OCI-LY3 (cell line): ENCODE measurements around the gene GOSR1.

Source experiments
- H2AFZ ChIP-seq: fragments of 200-600, 300-600 bp; shearing (Covaris generic); 2 replicates; pipeline ENCODE4 v1.6.0; 2014; ENCODE audit warnings: antibody characterized with exemption, low read depth, low read length
- H3K27ac ChIP-seq: fragments of 200-600, 300-600 bp; sonication (generic); 2 replicates; pipeline ENCODE4 v1.5.1; 2014; ENCODE audit warnings: mild to moderate bottlenecking, low read length, moderate library complexity, mixed read lengths
- H3K27me3 ChIP-seq: fragments of 200-600, 300-600 bp; sonication (generic); 2 replicates; pipeline ENCODE4 v1.6.1; 2014; ENCODE audit warnings: low read depth, low read length, mixed read lengths
- H3K36me3 ChIP-seq: fragments of 200-600, 300-600 bp; sonication (generic); replicated peaks from 2 replicates; pipeline ENCODE3; 2014; ENCODE audit warnings: low read depth, low read length, mixed read lengths
- H3K4me1 ChIP-seq: fragments of 300-600, 200-600 bp; sonication (generic); 2 replicates; pipeline ENCODE4 v1.6.1; 2014; ENCODE audit warnings: low read length, mixed read lengths
- H3K4me2 ChIP-seq: fragments of 200-600, 300-600 bp; sonication (generic); 2 replicates; pipeline ENCODE4 v1.6.1; 2014; ENCODE audit warnings: low read length, mixed read lengths
- H3K4me3 ChIP-seq: fragments of 300-600, 200-600 bp; sonication (generic); 2 replicates; pipeline ENCODE4 v1.5.1; 2014; ENCODE audit warnings: antibody characterized with exemption, mild to moderate bottlenecking, low read length, moderate library complexity
- H3K79me2 ChIP-seq: fragments of 300-600, 200-600 bp; shearing (Covaris generic); 2 replicates; pipeline ENCODE4 v1.6.1; 2014; ENCODE audit warnings: mild to moderate bottlenecking, low read length, mixed read lengths
- H3K9ac ChIP-seq: fragments of 300-600, 200-600 bp; shearing (Covaris generic); 2 replicates; pipeline ENCODE4 v1.6.0; 2014; ENCODE audit warnings: mild to moderate bottlenecking, low read length, moderate library complexity
- H3K9me3 ChIP-seq: fragments of 200-600, 300-600 bp; shearing (Covaris generic); 2 replicates; pipeline ENCODE4 v1.6.1; 2014; ENCODE audit warnings: low read length, mixed read lengths; ENCODE audit not compliant: insufficient read depth
- H4K20me1 ChIP-seq: fragments of 200-600, 300-600 bp; sonication (generic); 2 replicates; pipeline ENCODE4 v1.6.1; 2016; ENCODE audit warnings: low read length, mixed read lengths; ENCODE audit not compliant: insufficient read depth
- CTCF ChIP-seq: fragments of 200-600, 300-600 bp; sonication (generic); IDR thresholded peaks from 2 replicates; pipeline ENCODE4 v1.5.1; 2014; ENCODE audit warnings: antibody characterized with exemption, low read length, low read depth
- EZH2phosphoT487 ChIP-seq: fragments of 200-600 bp; shearing (Covaris generic); IDR thresholded peaks from 2 replicates; pipeline ENCODE4 v1.6.1; 2018; ENCODE audit warnings: antibody characterized with exemption, mixed run types, low read depth

GOSR1 gene

GRCh38 chr17:30477083-30477773, at the start of gene GOSR1:
Gene GOSR1 (plus strand): TSS chr17:30477408. CDS start chr17:30477434, 26 bp downstream.
- no peaks in the 10 kb centered on the region for H3K9me3 ChIP-seq
- no peak for TF ChIP-seq EZH2phosphoT487
- TF ChIP-seq CTCF: peak; percentile 73
- peaks cover 13% of the 10 kb centered on the region for H3K36me3 ChIP-seq
- peaks cover 13% of the 10 kb centered on the region for H3K4me1 ChIP-seq
- peaks cover 28% of the 10 kb centered on the region for H3K79me2 ChIP-seq
- peak within 1 kb of the TSS; percentile 95 for H3K4me2 ChIP-seq
- H3K27me3 ChIP-seq: 0 out of 2 replicates have a peak, but pooled peaks cover 3% of the 10 kb centered on the region
- no peaks in the 10 kb centered on the region for H4K20me1 ChIP-seq
- H3K9ac ChIP-seq: peak within 1 kb of the TSS; percentile 95
- peak within 1 kb of the TSS; percentile 54 for H3K27ac ChIP-seq
- H3K4me3 ChIP-seq: peak within 1 kb of the TSS; percentile 95
- peak within 1 kb of the TSS; percentile 98 for H2AFZ ChIP-seq

- no peak overlapping the region for H2AFZ ChIP-seq
These were observed 49.6 kb upstream of the GOSR1 start for GRCh38 chr17:30427611-30428010.

DNA sequence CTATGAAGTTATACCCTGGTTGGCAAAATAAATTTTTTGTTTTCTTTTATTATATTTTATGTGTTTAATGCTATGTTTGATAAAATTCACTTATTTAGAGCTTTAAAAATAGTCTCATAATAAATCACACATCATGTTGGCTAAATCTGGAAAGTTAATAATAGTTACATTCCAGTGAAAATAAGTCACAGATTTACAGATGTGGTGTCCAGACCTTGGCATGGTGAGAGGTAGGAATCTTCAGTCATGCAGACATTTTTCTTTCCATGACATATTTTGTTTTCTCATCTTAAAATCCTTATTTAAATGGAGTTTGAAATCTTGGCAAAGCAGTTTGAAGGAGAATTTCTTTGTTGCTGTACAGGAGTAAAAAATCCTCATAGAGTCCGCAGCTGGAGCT, 48.1 kb upstream of the GOSR1 start:
- no peaks in the 10 kb centered on the region for H4K20me1 ChIP-seq
- no peak overlapping the region for H3K27ac ChIP-seq
- H3K9me3 ChIP-seq: no peaks in the 10 kb centered on the region
- H3K79me2 ChIP-seq: no peaks in the 10 kb centered on the region
- no peaks in the 10 kb centered on the region for H3K27me3 ChIP-seq
- no peak overlapping the region for H3K9ac ChIP-seq
- no peak overlapping the region for H2AFZ ChIP-seq
- H3K36me3 ChIP-seq: peaks cover under 1% of the 10 kb centered on the region
- no peak overlapping the region for H3K4me3 ChIP-seq
- TF ChIP-seq CTCF (no peak), EZH2phosphoT487 (no peak)
- H3K4me1 ChIP-seq: no peaks in the 10 kb centered on the region
- no peak overlapping the region for H3K4me2 ChIP-seq

More at GRCh38 chr17:30427611-30428010, 49.6 kb upstream of the GOSR1 start:
- H4K20me1 ChIP-seq: no peaks in the 10 kb centered on the region
- H3K9ac ChIP-seq: no peak overlapping the region
- no peak overlapping the region for H3K4me3 ChIP-seq
- H3K36me3 ChIP-seq: peaks cover 4% of the 10 kb centered on the region
- H3K9me3 ChIP-seq: no peaks in the 10 kb centered on the region
- no peak overlapping the region for H3K4me2 ChIP-seq
- H3K27me3 ChIP-seq: no peaks in the 10 kb centered on the region
- no peaks in the 10 kb centered on the region for H3K79me2 ChIP-seq
- TF ChIP-seq EZH2phosphoT487 (no peak), CTCF (no peak)
- no peaks in the 10 kb centered on the region for H3K4me1 ChIP-seq
- no peak overlapping the region for H3K27ac ChIP-seq

- H3K27me3 ChIP-seq: no peaks in the 10 kb centered on the region
- H3K4me1 ChIP-seq: no peaks in the 10 kb centered on the region
- no peaks in the 10 kb centered on the region for H3K79me2 ChIP-seq
- H3K9me3 ChIP-seq: no peaks in the 10 kb centered on the region
- H4K20me1 ChIP-seq: no peaks in the 10 kb centered on the region
- no peak overlapping the region for H2AFZ ChIP-seq
- no peak overlapping the region for H3K9ac ChIP-seq
- no peak for TF ChIP-seq CTCF
- no peak for TF ChIP-seq EZH2phosphoT487
- no peak overlapping the region for H3K4me2 ChIP-seq
- H3K36me3 ChIP-seq: peaks cover 4% of the 10 kb centered on the region
- H3K4me3 ChIP-seq: no peak overlapping the region
- H3K27ac ChIP-seq: no peak overlapping the region
These were observed 43.7 kb upstream of the GOSR1 start for GRCh38 chr17:30433514-30433913.
